ENCODE data around the gene ABHD17C.

Gene ABHD17C

DNA sequence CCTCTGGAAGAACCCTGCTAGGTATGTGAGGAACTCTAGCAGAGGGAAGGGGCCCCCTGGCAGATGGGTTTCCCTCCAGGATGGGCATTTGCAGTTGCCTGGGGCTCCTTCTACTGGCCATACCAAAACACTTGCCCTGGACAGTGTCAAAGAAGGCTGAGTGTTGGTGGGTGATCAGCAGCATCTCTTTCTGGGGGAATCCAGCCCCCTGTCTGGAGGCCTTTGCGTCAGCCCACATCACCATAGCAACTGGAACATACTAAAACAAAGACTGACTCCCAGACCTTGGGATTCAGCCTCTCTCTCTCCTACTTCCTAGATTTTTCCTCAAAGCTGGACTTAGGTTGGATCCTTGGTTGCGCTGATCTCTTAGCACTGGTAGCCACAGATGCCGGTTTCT is 92.2 kb downstream of the ABHD17C start:
- no peak for DNase-seq (ENCODE audit: low spot score)

DNA sequence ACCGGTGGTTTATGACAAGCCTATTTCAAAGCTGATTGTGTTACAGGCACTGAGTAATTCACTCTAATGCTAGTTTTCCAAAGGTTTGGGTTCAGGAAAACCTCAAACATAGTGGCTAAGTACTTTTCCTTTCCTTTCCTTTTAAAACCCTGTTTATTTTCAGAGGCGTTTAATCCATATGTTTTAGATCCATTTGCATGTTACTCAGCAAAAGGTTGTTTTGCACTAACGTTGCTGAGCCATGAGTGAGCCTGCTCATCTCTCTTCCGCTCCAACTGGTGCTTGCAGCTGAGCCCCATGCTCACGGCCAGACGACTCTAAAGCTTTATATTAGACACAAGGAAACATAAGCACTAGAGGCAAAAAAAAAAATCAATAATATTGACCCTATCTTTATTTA is 93.4 kb downstream of the ABHD17C start:
- no peak for DNase-seq (ENCODE audit: low spot score)

DNA sequence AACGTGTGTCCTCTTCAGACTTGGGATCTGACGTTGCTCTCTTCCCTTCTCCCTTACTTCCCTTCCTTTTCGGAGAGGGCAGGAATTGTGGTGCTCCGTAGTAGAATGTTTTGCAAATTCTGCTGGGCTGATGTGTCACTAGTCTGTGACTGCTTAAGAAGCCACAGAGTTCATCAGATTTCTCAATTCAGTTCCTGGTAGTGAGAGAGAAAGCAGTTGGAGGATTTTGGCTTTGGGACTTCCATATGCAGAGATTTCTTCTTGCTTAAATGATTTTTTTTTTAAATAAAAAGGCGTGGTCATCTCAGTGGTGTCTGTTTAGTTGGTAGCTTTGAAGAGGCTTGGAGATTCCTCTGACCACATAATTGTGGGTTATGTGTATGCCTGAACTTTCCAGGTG is 94.2 kb downstream of the ABHD17C start:
- no peak for DNase-seq (ENCODE audit: low spot score)

DNA sequence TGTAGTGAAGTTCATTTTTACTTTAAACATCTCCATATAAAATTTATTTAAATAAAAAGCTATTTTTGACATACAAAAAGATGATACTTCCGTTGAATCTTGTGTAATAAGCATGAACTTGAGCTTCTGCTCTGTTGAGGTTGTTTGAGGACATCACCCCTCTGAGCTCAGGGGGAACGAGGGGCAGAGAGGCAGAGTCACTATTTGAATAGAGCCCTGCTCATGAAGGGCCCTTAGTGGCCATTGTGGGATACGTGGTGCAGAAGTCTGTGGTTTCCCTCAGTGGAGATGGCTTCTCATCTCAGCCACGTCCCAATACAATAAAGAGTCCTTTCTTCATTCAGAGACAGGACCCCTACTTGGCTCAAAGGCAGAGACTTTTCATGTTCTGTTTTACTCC is 94.7 kb downstream of the ABHD17C start:
- DNase-seq (ENCODE audit: low spot score), result no peak

- DNase-seq (ENCODE audit: low spot score), result no peak
Observed at GRCh38 chr15:80790236-80790635, 95.1 kb downstream of the ABHD17C start.

DNA sequence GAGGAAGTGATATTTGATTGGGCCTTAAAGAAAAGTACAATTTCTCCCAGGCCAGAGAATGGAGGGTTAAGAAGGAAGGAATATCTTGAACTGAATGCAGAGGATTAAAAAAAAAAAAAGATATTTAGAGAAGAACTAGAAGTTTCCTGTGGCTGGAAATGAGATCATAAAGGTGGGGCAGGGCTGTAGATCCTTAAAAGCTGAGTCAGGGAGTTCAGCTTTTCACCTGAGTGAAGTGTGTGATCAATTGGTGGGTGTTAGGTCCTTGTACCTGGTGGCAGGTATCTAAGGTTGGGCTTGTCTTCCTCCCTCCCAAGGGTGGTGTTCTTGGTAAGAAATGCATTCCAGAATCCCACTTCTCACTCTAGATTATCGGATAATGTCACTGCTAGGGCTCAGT is 95.9 kb downstream of the ABHD17C start:
- no peak for DNase-seq (ENCODE audit: low spot score)

DNA sequence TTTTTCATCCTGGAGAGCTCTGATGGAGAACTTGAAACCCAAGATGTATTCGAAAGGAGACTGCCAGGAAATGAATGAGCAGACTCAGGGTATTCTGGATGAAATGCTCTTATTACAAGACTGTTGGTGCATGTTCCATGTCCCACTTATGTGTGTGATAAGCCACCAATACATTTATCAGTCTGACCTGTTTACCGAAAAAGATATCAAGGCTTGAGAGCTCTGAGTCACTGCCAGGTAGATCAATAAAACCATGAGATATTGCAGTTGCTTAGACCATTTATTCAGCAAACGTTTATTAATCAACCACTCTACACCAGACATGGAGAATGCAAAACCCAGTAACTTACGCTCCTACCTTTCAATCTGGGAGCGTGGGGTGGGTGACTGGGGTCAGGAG is 101.3 kb downstream of the ABHD17C start:
- DNase-seq (ENCODE audit: low spot score), result no peak

DNA sequence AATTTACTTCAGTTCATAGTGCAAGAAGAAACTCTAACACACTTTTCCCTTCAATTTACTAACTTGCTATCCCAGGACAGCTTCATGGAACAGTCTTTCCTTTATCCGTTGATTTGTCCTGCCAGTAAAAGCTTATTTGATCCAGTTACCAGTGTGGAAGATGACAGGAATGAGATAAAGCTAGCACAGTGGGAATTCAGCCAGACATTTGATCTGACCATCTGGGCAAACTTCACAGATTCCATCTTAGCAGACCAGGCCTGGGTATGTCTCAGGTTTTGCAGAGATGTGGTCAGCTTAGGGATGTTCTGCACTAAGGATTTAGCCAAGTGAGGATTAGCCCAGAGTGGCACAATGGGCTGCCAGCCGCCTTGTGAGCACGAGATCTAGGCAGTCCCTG is 103.8 kb downstream of the ABHD17C start:
- DNase-seq (ENCODE audit: low spot score), result no peak

DNA sequence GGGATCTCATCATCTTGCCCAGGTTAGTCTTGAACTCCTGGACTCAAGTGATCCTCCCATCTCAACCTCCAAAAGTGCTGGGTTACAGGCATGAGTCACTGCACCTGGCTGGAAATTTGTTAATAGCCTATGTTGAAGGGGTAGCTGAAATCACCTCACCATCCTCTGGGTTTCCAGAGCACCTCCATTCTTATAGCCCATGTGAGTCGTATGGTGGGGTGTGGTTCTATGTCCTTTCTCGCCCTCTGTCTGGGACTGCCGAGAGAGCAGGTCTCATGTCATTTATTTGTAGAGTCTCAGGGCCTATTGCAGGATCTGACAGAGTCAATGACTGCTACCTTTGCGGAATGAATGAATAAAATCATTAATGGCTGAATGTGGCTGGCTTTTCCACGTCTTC is 105.0 kb downstream of the ABHD17C start:
- no peak for DNase-seq (ENCODE audit: low spot score)

DNA sequence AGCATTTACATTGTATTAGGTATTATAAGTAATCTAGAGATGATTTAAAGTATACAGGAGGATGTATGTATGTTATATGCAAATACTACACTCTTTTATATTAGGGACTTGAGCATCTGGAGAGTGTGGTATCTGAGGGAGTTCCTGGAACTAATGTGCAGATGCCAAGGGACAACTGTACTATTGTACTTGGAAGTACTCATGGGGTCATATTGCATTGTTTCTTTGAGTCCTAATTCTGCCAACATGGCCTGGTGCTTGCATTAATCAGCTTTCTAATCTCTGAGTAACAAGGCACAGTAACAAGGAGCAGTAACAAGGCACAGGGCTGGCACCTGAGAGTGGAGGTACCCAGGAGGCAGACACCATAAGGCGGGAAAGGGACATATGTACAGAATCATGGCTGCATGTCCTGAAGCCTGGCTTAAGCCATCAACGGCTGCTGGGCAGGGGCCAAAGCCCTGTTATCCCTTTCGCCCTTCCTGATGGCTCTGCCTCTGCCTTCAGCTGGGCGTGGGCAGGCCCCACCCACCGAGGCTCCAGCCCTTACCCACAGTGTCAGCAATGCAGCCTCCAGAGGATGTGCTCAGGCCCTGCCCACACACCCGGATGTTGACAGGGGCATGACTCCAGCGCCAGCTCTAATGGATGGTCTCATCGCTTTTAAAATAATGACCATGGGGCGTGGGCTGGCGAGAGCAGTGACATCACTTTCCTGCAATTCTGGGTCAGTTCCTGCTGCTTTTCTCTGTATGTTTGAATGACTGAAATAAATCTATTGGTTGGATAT is 107.0 kb downstream of the ABHD17C start:
- no peak for DNase-seq (ENCODE audit: low spot score)

- no peak for DNase-seq (ENCODE audit: low spot score)
Observed at GRCh38 chr15:80803580-80804525, 108.7 kb downstream of the ABHD17C start.

GRCh38 chr15:80804970-80805495 is 109.9 kb downstream of the ABHD17C start:
- no peak for DNase-seq (ENCODE audit: low spot score)
